Activated T-cell treated with anti-CD3 and anti-CD28 coated beads, Interleukin-2, amount 50 U/mL, for 4 hours (primary cell): ENCODE data around the gene NMT2. TPM values are rescaled to one million over a fixed set of nuclear protein-coding genes. Genes with fewer than 3 reads are reported as not detected.

Experiments used
- ATAC-seq, 2 donors: fragments of 200-7000 bp; cut with Tn5 transposase; one replicate each; pipeline ENCODE4 v1.10.0; 2021
- DNase-seq: peaks from one replicate; pipeline ENCODE4 v3.0.0-alpha.2; 2020
- H3K27me3 Mint-ChIP-seq: one replicate; pipeline ENCODE4 v1.8.0; 2021; ENCODE audit warnings: low read depth, mixed read lengths
- H3K36me3 Mint-ChIP-seq: one replicate; pipeline ENCODE4 v1.8.0; 2022; ENCODE audit warnings: mixed read lengths; ENCODE audit not compliant: insufficient read depth
- H3K4me1 Mint-ChIP-seq: one replicate; pipeline ENCODE4 v1.8.0; 2021; ENCODE audit warnings: low read depth, mixed read lengths
- H3K4me3 Mint-ChIP-seq: one replicate; pipeline ENCODE4 v1.8.0; 2021; ENCODE audit warnings: mild to moderate bottlenecking, moderate library complexity, mixed read lengths
- H3K9me3 Mint-ChIP-seq: one replicate; pipeline ENCODE4 v1.8.0; 2021; ENCODE audit warnings: mixed read lengths
- total RNA-seq, 3 donors: library from RNA; stranded (reverse); gene quantifications; one replicate each; pipeline ENCODE4 v1.2.1, GENCODE V29; 2021

Gene NMT2
- total RNA-seq, 3 donors from 2014 or later: 6.9 to 7.6 (median 6.9) TPM

DNA sequence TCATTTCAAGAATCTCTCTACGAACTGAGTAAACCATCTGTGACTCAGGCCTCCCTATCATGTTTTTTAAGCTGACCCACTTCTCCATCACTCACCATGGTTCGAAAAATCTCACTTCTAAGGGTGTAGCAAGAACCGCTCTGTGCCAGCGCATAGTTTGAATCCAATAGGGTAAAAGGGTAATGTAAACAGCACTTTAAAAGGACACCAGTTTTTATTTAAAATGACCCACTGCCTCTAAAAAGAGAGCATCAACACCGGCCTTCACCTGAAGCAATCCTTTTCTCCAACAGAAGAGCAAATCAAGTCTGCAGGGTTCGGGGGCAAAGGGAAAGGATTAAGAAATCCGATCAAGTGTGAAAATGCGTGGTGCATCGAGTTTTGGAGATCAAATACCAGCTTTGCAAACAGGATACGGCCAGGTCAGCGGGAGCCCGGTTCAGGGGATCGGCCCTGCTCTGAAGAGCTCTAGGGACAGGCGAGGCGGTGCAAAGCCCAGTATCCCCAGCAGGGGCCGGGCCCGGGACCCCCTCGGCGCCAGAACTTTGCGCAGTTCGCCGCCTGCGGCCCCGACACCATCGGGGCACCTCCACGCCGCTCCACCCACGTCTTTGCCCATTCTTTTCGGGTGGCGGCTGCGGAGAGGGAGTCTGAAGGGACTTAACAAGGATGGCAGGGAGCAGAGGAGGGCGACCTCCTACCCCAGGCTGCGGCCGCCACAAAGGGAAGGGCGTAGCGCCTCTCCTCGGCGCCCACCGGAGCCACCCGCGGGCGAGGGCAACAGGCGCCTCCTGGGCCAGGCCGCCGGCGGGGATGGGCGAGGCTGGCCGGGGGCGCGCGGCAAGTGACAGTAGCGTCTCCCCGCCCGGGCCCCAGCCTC lies 842 bp downstream of the NMT2 start:
- peak; percentile 15 for DNase-seq
- Mint-ChIP-seq H3K27me3 (no peaks in the 10 kb centered on the region), H3K4me3 (peak overlapping the region; percentile 89), H3K36me3 (no peaks in the 10 kb centered on the region), H3K9me3 (no peaks in the 10 kb centered on the region), H3K4me1 (peaks cover 69% of the 10 kb centered on the region)
- peak; percentile 38 to 49 for ATAC-seq

DNA sequence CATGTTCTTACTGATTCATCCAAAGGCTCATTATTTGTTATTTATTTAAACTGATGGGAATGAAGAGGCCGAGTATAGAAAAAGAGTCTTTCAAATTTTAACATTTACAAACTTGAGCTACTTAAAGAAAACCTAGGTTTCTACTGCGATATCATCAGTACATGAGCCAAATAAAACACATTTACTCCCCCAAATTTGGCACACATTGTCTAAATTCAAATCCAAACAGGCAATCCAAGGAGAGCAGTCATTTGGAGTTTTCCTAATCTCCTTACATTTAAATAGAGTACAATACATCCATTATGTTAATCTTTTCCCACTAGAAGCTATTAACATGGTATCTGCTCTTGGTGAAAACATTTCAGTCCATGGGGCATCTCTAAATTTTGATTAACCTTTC lies 2.2 kb downstream of the NMT2 start:
- H3K9me3 Mint-ChIP-seq: no peaks in the 10 kb centered on the region
- peaks cover 69% of the 10 kb centered on the region for H3K4me1 Mint-ChIP-seq
- H3K27me3 Mint-ChIP-seq: no peaks in the 10 kb centered on the region
- ATAC-seq (no peak), DNase-seq (no peak)
- H3K4me3 Mint-ChIP-seq: peak overlapping the region; percentile 89
- H3K36me3 Mint-ChIP-seq: no peaks in the 10 kb centered on the region

DNA sequence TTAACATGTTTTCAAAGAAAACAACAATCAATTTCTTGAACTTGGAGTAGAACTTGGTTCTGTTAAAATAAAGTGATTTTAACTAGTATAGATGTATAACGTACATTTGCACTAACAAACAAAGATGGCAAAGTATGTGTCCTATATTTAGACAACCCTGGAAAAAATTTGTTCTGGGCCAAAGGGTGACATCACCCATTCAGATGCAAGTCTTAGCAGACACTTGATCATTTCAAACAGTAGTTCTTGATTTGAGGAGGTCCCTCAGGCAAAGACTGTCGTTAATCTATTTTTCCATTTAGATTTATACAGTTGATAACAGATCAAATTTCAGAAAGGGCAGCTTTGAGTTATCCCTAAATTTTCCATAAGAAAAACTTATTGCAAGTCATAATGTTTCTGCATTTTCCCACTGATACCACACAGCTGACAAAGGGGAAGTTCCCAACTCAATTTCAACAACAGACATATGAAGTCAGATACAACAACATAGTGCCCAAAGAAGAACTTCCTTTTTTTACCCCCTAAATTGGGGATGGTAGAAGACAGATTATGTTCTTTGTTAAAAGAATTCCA lies 5.2 kb downstream of the NMT2 start:
- H3K36me3 Mint-ChIP-seq: peaks cover 3% of the 10 kb centered on the region
- no peaks in the 10 kb centered on the region for H3K9me3 Mint-ChIP-seq
- DNase-seq (no peak), ATAC-seq (no peak)
- peaks cover 65% of the 10 kb centered on the region for H3K4me1 Mint-ChIP-seq
- no peaks in the 10 kb centered on the region for H3K27me3 Mint-ChIP-seq
- H3K4me3 Mint-ChIP-seq: peak overlapping the region; percentile 42

DNA sequence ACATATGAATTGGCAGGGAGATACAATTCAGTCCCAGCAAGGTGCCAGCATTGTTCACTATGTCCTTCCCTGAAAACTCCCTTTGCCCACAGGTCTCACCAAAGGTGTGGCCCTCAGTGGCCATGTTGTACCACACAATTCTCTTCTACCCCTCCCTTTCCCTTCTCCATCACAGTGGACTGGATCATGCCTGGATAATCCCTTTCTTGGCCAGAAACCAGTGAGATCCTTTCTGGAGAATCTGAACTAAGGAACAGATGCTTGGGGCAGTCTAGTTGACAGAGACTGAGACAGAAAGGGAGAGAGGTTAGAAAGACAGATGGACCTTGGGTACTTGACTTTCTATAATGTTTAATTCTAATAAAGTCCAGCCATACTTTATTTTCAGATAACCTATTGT lies 9.5 kb downstream of the NMT2 start:
- DNase-seq (no peak), ATAC-seq (no peak)
- Mint-ChIP-seq H3K36me3 (peaks cover 13% of the 10 kb centered on the region), H3K9me3 (no peaks in the 10 kb centered on the region), H3K4me1 (peaks cover 51% of the 10 kb centered on the region), H3K4me3 (no peak overlapping the region), H3K27me3 (no peaks in the 10 kb centered on the region)

DNA sequence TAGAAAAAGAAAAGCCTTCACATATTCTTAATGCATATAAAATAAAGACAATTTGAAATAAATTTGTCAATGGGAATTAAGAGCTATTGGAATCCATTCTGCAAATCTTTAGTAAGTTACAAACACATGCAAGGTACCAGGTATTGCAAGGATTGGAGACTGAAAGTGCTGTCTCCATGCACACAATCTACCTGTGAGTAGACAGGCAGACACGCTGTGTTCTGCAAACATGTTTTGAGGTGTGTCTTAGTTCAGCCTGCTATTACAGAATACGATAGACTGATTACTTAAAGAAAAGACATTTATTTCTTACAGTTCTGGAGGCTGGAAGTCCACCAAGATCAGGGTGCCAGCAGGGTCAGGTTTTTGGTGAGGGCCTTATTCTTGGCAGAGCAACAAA lies 10.0 kb downstream of the NMT2 start:
- Mint-ChIP-seq H3K4me1 (peaks cover 46% of the 10 kb centered on the region), H3K36me3 (peaks cover 13% of the 10 kb centered on the region), H3K27me3 (no peaks in the 10 kb centered on the region), H3K9me3 (no peaks in the 10 kb centered on the region), H3K4me3 (no peak overlapping the region)
- DNase-seq: no peak
- ATAC-seq: no peak

DNA sequence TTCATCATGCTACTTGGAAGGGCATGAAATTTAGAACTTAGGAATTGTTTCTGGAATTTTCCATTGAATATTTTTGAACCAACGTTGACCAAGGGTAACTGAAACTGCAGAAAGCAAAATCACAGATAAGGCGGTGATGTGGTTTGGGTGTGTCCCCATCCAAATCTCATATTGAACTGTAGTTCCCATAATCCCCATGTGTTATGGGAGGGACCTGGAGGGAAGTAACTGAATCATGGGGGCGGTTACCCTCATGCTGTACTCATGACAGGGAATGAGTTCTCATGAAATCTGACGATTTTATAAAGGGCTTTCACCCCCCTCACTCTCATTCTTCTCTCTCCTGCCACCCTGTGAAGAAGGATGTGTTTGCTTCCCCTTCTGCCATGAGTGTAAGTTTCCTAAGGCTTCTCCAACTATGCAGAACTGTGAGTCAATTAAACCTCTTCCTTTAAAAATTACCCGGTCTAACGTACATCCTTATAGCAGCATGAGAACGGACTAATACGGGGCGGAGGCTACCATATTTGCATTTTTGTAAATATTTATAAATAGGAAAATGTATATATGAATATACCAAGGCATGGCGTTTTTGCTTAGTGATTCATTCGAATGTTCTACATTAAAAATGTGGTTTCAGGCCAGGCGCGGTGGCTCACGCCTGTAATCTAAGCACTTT lies 12.4 kb downstream of the NMT2 start:
- Mint-ChIP-seq H3K27me3 (no peaks in the 10 kb centered on the region), H3K4me3 (no peak overlapping the region), H3K36me3 (peaks cover 18% of the 10 kb centered on the region), H3K4me1 (peaks cover 48% of the 10 kb centered on the region), H3K9me3 (no peaks in the 10 kb centered on the region)
- no peak for ATAC-seq
- DNase-seq: no peak

DNA sequence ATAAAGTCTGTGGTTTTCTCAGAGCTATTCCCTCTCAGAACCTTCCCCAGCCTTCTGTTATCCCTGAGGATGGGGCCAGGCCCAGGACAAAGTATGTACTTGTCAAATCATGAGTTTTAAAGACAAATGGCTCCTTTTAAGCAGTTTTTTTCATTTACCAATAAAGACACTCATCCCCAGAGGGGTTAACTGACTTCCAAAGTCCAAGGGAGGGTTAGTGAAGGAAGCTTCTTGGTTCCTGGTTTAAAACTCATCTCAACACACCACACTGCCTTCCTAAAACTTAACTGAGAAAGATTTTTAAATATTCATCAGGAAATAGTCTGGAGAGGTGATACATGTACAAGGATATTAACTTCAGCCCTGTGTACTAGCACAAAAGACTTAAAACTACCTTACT lies 15.9 kb downstream of the NMT2 start:
- Mint-ChIP-seq H3K27me3 (no peaks in the 10 kb centered on the region), H3K4me1 (peaks cover 34% of the 10 kb centered on the region), H3K4me3 (no peak overlapping the region), H3K9me3 (no peaks in the 10 kb centered on the region), H3K36me3 (peaks cover 15% of the 10 kb centered on the region)
- DNase-seq (no peak), ATAC-seq (no peak)

DNA sequence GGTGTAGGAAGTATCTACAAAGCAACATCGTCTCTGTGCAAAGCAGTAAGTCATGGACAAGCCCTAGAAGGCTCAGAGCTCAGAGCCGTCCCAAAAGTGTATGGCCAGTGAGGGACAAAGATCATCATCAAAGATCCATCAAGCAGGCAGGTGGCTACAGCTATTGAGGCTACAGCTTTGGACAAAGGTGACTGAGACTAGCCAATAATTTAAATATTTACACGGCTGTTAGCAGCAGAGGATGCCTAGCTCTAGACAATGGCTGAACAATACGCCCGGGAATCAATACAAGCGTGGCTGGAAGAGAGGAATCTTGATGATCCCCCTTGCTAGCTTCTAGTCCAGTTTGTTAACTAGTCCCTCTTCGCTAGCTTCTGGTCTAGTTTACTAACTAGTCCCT lies 17.9 kb downstream of the NMT2 start:
- H3K36me3 Mint-ChIP-seq: peaks cover 9% of the 10 kb centered on the region
- H3K4me3 Mint-ChIP-seq: no peak overlapping the region
- no peak for DNase-seq
- ATAC-seq: no peak
- H3K27me3 Mint-ChIP-seq: no peaks in the 10 kb centered on the region
- H3K9me3 Mint-ChIP-seq: no peaks in the 10 kb centered on the region
- peaks cover 37% of the 10 kb centered on the region for H3K4me1 Mint-ChIP-seq

DNA sequence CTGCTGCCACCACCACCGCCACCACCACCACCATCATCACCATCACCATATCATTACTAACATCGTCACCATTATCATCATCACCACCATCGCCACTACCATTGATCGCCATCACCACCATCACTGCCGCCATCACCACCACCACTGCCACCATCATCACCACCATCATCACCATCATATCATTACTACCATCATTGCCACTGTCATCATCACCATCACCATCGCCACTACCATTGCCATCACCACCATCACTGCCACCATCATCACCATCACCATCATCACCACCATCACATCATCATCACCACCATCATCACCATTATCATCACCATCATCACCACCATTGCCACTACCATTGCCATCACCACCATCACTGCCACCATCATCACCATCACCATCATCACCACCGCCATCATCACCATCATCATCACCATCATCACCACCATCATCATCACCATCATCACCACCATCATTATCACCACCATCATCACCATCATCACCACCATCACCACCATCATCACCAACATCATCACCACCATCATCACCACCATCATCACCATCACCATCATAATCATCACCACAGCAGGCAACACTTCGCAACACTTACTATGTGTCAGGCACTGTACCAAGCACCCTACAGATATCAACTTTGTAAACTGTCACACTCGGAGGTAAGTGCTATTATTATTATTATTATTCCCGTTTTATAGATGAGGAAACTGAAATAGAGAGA lies 19.3 kb downstream of the NMT2 start:
- Mint-ChIP-seq H3K4me1 (peaks cover 41% of the 10 kb centered on the region), H3K4me3 (no peak overlapping the region), H3K36me3 (peaks cover 5% of the 10 kb centered on the region), H3K9me3 (no peaks in the 10 kb centered on the region), H3K27me3 (no peaks in the 10 kb centered on the region)
- ATAC-seq (no peak), DNase-seq (no peak)

DNA sequence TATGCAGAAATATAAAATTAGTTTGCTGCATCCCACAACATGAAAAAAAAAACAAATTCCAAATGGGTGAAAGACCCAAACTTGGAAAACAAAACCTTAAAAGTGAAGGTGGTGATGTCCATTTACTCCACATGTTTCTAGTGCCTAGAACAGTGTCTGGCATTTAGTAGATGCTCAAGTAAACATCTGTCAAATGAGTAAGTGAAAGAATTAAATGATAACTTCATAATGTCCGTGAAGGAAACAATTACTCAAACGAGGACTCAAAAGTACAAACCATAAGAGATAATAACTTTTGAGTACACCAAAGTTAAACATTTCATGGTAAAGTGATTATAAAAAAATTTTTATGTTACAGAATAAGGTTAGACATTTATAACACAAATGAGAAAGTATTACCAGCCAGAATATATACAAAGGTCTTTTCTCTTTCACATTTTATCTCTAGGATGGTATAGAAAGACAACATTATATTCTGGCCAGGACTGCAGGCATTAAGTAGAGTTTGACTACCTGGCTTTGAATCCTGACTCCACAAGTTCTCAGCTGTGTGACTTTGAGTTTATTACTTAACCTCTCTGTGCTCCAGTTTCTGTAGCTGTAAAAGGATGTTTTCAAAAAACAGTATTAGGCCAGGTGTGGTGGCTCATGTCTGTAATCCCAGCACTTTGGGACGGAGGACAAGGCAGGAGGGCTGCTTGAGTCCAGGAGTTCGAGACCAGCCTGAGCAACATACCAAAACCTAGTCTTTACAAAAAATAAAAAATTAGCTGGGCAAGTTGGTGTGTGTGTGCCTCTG lies 20.7 kb downstream of the NMT2 start:
- ATAC-seq (no peak), DNase-seq (no peak)
- Mint-ChIP-seq H3K27me3 (no peaks in the 10 kb centered on the region), H3K4me1 (peaks cover 48% of the 10 kb centered on the region), H3K4me3 (no peak overlapping the region), H3K9me3 (no peaks in the 10 kb centered on the region), H3K36me3 (peaks cover 5% of the 10 kb centered on the region)

DNA sequence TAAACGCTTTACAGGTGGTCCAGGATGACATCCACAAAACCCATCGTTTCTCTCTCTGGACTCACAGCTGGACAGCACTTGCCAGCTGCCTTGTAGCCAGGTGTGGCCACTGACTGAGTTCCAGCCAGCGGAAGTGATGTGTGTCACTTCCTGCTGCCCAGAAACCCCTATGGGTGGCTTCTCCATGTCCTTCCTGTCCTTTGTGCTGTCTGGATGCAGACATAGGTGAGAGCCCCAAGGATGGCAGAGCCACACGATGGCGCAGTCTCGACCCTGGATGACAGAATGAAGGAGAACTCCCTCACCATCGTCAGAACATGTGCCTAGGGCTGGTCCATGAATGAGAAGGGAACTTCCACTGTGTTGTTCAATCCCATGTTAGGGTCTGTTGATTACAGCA lies 22.1 kb downstream of the NMT2 start:
- Mint-ChIP-seq H3K27me3 (no peaks in the 10 kb centered on the region), H3K9me3 (no peaks in the 10 kb centered on the region), H3K4me1 (peaks cover 52% of the 10 kb centered on the region), H3K36me3 (peaks cover under 1% of the 10 kb centered on the region), H3K4me3 (no peak overlapping the region)
- DNase-seq (no peak), ATAC-seq (no peak)

DNA sequence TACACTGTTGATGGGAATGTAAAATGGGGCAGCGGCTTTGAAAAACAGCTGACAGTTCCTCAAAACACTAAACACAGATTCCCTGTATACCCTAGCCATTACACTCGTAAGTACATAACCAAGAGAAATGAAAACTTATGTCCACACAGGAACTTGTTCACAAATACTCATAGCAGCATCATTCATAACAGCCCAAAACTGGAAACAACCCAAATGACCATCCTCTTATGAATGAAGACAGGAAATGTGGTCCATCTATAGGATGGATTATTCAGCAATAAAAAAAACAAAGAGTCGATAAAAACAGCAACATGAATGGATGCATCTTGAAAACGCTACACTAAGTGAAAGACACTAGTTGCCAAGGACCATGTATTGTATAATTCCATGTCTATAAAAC lies 23.7 kb downstream of the NMT2 start:
- ATAC-seq (no peak), DNase-seq (no peak)
- H3K4me1 Mint-ChIP-seq: peaks cover 58% of the 10 kb centered on the region
- H3K36me3 Mint-ChIP-seq: peaks cover 3% of the 10 kb centered on the region
- H3K9me3 Mint-ChIP-seq: no peaks in the 10 kb centered on the region
- H3K4me3 Mint-ChIP-seq: no peak overlapping the region
- H3K27me3 Mint-ChIP-seq: no peaks in the 10 kb centered on the region

DNA sequence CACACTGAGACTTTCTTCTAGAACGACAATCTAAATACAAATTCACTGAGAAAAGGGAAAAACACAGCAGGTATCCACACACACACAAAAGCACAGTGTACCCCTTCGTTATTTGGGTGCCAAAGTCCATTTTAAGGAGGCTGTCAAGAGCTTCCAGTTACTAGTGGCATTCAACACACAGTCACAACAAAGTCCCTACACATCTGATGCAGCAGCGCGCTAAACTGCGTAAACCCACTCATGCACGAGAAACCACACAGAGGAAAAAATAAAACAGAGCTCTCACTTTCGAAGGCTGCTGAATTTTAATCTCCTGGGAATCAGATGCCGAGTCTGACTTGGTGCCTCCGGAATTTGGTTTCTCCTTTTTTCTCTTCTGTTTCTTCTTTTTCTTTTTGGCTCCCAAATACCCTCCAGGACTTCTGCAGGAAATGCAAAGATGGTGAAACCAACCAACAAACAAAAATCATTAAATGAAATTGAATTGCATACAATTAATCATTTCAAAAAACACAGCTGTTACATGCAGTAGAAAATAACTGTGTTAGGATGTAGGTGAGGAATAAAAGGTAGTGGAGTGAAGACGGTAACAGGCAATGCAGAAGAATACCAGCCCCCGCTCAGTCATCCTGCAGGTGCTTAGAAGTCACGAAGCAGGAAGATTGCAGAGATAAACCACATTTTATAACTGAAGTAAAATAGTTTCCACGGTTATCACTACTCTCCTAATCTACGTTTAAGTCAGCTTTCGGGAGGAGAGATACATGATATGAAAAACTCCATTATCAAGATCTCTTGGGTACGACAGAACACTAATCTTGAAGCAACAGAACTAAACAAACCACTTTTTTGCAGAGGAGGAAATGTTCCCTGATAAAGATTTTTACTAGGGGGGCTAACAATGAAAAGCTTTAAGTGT lies 27.1 kb downstream of the NMT2 start:
- Mint-ChIP-seq H3K4me3 (peak overlapping the region; percentile 62), H3K36me3 (peaks cover 19% of the 10 kb centered on the region), H3K4me1 (peaks cover 55% of the 10 kb centered on the region), H3K9me3 (no peaks in the 10 kb centered on the region), H3K27me3 (no peaks in the 10 kb centered on the region)
- ATAC-seq (peak; percentile 81 to 84), DNase-seq (no peak)
